DMS53 treated with DMSO at 0.1 percent for 48 hours (cell line): ENCODE data around the gene SPATA9.
"Not testable (repeated sequence)": the region's sequence is repeated elsewhere in the genome, so short reads cannot be mapped to it uniquely, and the experiment has no call there.

Experiments used
- DNase-seq: peaks from one replicate; lab custom pipeline; 2025; ENCODE audit not compliant: unreplicated experiment; lab: John Stamatoyannopoulos, UW

Gene SPATA9

GRCh38 chr5:95646569-95647431 lies 36.0 kb downstream of the SPATA9 start, which contains the start of gene RFESD:
Gene RFESD (plus strand): TSS chr5:95646777. CDS start chr5:95652272, 5,495 bp downstream.
- DNase-seq: peak; percentile 98

DNA sequence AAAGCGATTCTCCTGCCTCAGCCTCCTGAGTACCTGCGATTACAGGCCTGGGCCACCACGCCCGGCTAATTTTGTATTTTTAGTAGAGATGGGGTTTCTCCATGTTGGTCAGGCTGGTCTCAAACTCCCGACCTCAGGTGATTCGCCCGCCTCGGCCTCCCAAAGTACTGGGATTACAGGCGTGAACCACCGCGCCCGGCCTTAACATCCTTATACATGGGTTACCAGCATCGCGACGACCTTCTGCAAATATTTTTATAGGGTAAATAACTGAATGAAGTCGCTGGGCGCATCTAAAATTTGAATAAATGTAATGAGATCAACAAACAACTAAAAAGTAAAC lies 36.6 kb downstream of the SPATA9 start:
- not testable (repeated sequence) for DNase-seq

GRCh38 chr5:95644351-95645042 lies 38.3 kb downstream of the SPATA9 start:
- DNase-seq: peak; percentile 60

- DNase-seq: no peak
Measured at GRCh38 chr5:95643152-95643551, 39.6 kb downstream of the SPATA9 start.

GRCh38 chr5:95641741-95642220 lies 41.0 kb downstream of the SPATA9 start:
- no peak for DNase-seq

GRCh38 chr5:95638632-95639031 lies 44.2 kb downstream of the SPATA9 start:
- no peak for DNase-seq

GRCh38 chr5:95634081-95634480 lies 48.7 kb downstream of the SPATA9 start:
- DNase-seq: no peak

DNA sequence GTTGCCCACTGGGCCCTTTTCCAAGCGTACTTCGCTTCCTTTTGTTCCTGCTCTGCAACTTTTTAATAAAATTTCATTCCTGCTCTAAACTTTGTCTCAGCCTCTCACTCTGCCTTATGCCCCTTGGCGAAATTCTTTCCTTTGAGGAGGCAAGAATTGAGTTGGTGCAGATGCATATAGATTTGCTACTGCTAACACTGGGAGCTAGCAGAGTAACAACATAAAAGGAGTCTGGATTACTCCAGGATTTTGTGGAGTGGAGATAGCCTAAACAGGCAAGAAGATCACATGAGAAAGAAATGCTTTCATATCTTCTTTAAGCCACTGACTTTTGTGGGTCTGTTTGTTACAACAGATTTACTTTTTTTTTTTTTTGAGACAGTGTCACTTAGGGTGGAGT lies 49.1 kb downstream of the SPATA9 start:
- no peak for DNase-seq

- not testable (repeated sequence) for DNase-seq
Measured at GRCh38 chr5:95632942-95633341, 49.8 kb downstream of the SPATA9 start.

GRCh38 chr5:95631991-95632675 lies 50.7 kb downstream of the SPATA9 start:
- DNase-seq: no peak

DNA sequence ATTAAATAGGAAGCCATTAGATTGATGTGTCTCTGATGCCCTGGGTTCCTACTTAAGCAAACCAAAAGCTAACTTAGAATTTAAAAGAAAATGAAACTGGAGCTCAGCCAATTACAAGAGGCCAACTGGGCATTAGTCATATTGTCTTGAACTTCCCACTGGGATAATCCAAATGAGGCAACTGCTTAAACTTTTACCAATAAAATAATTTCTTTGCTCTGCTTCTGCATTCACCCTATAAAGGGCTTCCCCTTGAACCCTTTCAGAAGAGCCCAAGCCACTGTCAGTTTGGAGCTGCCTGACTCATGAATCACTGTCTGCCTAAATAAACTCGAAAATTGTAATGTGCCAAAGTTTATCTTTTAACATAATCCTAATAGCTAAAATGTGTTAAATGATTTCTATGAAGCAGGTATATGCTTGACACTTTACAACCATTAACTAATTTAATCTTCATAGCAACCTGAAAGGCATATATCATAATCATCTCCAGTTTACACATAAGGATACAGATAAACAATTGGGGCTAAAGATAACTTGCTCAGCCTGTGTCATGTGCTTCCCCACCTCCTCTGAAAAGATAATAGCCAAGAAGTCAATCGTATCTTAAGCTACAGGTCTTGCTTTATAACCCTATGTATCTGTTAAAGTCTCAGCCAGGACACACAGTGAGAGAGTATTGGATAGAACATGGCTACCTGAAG lies 51.4 kb downstream of the SPATA9 start:
- no peak for DNase-seq

DNA sequence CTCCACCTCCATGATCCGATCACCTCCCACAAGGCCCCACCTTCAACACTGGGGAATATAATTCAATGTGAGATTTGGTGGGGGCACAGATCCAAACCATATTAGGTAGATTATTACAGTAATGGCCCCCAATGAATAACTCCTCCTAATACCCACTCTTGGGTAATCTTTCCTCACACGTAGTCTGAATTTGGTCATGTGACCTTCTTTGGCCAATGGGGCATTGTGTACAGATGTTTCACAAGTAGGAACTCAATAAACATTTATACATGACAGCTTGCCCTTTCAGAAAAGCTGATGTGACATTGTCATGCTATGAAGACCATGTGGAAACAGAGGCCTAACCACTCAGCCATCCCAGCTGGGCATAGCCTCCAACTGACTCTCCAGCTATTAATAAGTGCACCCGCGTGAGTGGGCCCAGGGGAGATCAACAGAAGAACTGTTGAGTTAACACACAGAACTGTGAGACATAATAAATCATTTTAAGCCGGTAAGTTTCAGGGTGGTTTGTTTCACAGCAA lies 52.3 kb downstream of the SPATA9 start:
- DNase-seq: no peak

DNA sequence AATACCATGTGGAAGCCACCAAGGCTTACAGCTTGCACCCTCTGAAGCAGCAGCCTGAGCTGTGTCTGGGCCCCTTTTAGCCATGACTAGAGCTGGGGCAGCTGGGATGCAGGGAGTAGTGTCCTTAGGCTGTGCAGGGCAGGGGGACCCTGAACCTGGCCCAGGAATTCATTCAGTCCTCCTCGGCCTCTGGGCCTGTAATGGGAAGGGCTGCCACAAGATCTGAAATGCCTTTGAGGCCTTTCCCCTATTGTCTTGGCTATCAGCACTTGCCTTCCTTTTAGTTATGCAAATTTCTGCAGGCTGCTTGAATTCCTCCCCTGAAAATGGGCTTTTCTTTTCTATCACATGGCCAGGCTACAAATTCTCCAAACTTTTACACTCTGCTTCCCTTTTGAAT lies 53.9 kb downstream of the SPATA9 start:
- no peak for DNase-seq

GRCh38 chr5:95627971-95628810 lies 54.6 kb downstream of the SPATA9 start:
- DNase-seq: no peak

- DNase-seq: no peak
Measured at GRCh38 chr5:95626701-95627100, 56.1 kb downstream of the SPATA9 start.

DNA sequence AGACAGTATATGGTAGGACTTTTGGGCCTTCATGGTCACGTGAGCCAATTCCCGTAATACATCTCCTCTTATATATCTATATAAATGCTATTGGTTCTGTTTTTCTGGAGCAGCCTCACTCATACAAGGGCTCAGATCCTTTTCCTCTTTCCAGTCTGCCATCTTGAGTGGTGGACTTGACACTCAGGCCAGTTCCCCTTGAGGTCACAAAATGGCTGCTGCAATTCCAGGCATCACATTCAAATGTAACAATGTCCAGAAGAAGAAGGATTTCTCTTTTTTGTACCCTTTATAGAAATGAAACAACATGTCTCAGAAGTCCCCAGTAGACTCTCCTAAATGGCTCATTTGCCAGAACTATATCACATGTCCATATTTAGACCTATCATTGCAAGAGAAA lies 58.4 kb downstream of the SPATA9 start:
- DNase-seq: no peak

GRCh38 chr5:95623706-95624105 lies 59.1 kb downstream of the SPATA9 start:
- no peak for DNase-seq

DNA sequence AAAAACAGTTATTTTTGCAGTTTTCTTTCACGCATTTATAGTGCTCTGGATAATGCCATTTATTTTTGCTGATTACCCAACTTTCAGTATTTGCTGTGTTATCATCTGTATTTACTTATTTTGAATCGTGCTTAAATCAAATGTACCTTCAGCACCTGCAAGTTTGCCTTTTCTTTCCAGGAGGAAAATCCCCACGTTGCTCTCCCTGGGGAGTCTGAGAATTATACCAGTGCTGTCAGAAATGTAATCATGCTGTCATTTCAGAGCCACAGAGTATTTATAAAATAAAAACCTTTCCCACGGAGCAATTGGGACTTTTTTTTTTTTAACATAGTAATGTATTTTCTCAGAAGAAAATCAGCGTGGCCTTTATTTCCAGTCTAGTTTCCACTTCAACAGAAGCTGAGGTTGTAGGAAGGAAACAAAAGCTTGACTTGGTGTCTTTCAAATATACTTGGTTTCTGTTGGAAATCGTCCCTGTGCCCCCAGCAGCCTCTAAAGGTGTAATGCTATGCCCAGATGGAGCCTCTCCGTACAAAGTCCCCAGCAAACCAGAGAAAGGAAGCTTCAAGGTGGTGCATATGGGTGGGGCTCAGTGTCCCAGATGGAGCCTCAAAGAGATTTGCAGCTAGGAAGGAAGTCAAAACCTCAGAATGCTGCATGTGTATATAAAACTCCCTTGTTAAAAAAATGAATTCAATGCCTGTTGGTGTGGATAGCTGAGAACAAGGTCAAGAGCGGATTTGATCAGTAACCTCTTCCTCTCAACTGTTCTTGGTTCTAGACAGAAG lies 60.8 kb downstream of the SPATA9 start:
- DNase-seq: no peak
